AG09309 (cell line): Measurements from ENCODE around the gene PRELP.
"Not testable (repeated sequence)": the region's sequence is repeated elsewhere in the genome, so short reads cannot be mapped to it uniquely, and the experiment has no call there.

Experiments
- DNase-seq: peaks from one replicate; pipeline ENCODE4 v3.0.0-alpha.2; 2010; ENCODE audit warnings: low read depth
- H3K4me3 ChIP-seq: 2 replicates; pipeline ENCODE4 v1.5.1; 2011; ENCODE audit warnings: mild to moderate bottlenecking, low read depth, low read length, moderate library complexity; ENCODE audit not compliant: control insufficient read depth
- TF ChIP-seq, protein P1 (sequence below): IDR thresholded peaks from 2 replicates; pipeline ENCODE4 v1.5.1; 2011; ENCODE audit warnings: mild to moderate bottlenecking, low read depth, low read length, inconsistent platforms; ENCODE audit not compliant: insufficient read depth, control insufficient read depth; ENCODE audit errors: missing control alignments

The PRELP gene

DNA sequence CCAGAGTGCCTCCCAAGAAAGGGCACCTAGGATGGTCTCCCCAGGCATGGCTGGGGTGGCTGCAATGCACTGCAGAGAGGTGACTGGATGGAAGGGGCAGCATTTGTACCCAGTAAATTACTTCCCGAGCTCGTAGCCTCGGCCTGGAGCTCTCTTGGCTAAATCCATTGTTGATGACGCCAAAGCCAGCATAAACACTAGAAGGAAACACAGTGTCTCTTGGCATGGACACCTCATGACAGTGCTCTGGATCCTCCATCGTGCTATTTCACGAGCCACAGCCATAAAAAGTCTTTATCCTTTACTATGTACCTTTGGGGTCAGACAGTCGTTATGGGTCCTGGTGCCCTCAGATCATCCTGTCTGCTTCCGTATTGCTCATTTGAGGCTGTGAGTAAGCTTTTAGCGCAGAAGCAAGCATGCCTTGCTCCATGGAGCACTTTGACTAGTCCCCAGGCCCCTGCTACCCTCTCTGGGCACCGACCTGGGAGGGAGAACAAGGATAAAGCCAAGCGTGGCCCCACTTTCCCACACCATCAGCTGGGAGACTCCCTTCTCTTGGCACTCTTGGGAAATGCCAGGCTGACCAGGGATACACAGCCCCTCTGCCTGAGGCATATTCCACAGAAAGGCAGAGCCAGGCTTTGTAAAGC is 10.3 kb upstream of the PRELP start:
- no peak for DNase-seq
- H3K4me3 ChIP-seq, result no peak overlapping the region
- TF ChIP-seq, protein P1, sequence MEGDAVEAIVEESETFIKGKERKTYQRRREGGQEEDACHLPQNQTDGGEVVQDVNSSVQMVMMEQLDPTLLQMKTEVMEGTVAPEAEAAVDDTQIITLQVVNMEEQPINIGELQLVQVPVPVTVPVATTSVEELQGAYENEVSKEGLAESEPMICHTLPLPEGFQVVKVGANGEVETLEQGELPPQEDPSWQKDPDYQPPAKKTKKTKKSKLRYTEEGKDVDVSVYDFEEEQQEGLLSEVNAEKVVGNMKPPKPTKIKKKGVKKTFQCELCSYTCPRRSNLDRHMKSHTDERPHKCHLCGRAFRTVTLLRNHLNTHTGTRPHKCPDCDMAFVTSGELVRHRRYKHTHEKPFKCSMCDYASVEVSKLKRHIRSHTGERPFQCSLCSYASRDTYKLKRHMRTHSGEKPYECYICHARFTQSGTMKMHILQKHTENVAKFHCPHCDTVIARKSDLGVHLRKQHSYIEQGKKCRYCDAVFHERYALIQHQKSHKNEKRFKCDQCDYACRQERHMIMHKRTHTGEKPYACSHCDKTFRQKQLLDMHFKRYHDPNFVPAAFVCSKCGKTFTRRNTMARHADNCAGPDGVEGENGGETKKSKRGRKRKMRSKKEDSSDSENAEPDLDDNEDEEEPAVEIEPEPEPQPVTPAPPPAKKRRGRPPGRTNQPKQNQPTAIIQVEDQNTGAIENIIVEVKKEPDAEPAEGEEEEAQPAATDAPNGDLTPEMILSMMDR, result no peak

DNA sequence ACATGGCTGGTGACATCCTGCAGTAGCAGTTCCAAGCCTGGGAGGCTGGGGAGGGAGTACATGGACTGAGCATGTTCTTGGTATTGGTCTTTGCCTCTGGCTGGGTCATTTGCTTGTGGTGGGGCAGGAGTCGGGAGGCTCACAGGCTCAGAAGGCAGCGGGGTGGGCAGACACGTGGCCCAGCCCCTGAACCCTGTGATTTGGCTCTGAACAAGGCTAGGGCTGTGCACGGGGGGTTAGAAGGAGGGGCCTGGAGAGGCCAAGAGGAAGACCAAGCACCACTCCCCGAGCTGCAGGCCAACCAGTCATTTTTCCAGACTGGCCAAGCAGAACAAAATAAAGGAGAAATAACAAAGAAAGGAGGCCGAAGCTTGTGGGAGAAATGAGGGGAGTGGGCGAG is 9.7 kb upstream of the PRELP start:
- TF ChIP-seq, protein P1, result no peak
- H3K4me3 ChIP-seq, result no peak overlapping the region
- DNase-seq, result no peak

DNA sequence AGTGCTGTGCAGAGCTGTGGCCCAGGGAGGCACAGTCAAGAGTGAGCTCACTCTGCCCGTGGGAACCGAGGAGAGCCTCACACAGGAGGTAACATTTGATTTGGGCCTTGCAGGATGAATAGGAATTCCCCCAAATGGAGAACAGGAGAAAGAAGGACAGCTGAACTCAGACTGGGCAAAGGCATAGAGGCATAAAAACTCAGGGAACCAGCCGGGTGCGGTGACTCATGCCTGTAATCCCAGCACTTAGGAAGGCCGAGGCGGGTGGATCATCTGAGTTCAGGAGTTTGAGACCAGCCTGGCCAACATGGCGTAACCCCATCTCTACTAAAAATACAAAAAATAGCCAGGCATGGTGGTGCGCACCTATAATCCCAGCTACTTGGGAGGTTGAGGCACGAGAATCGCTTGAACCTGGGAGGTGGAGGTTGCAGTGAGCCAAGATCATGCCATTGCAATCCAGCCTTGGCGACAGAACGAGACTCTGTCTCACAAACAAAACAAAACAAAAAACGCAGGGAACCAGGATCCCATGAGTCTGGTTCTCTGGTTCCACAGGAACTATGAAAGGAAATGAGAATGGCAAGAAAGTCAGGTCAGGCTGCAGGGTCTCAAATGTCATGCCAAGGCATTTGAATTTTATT is 8.6 kb upstream of the PRELP start:
- not testable (repeated sequence) for H3K4me3 ChIP-seq, DNase-seq

DNA sequence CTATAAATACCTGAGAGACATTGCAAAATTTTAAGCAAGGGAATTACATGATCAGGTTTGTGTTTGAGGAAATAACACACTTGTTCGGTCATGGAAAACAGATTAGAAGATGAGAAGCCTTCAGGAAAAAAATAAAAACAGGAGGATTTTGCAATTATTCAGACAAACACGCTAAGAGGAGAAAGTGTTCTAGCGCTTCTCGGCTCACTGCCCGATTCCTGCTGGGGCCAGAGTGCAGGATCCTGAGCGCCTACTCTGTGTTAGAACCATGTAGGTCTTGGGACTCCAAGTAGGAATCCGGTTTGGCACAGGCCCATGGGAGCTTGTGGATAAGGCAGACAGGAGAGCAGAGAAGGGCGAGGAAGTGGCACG is 8.1 kb upstream of the PRELP start:
- TF ChIP-seq, protein P1, result no peak

DNA sequence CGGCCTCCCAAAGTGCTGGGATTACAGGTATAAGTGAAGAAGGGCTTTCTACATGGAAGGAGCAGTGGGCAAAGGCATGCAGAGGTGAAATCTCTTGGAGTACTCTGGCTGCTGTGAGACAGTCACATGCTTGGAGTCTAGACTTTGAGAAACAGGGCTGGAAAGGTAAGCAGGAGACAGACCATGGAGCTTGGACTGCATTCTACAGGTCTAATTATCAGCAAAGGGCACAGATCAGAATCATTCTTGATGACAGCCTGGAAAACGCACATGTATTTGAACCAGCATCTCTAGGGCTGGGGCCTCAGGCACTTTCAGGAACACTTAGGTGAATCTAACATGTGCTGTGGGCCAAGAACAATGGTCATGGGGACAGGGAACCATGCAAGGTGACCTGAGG is 7.3 kb upstream of the PRELP start:
- no peak for DNase-seq
- TF ChIP-seq, protein P1, result no peak
- H3K4me3 ChIP-seq, result no peak overlapping the region

More for the DNA sequence above, 8.1 kb upstream of the PRELP start:
- H3K4me3 ChIP-seq, result no peak overlapping the region
- no peak for DNase-seq

DNA sequence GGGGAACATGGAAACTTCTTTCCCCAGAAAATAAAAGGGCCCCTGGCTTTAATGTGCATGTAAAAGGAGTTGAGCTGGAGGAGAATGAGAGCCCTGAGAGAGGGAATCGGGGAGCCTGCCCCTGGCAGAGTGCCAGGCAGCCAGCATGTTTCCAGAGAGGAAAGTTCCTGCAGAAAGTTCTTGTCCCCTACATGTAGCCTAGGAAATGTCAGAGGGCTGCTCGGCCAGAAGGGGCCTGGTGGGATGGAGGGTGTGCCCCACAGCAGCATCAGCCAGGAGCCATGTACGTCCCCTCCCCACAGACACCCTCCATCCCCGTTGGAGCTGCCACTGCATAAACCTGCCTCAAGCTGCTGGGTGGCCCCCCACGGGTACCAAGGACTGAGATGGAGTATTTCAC is 5.4 kb upstream of the PRELP start:
- DNase-seq, result no peak
- TF ChIP-seq, protein P1, result no peak
- H3K4me3 ChIP-seq, result no peak overlapping the region

DNA sequence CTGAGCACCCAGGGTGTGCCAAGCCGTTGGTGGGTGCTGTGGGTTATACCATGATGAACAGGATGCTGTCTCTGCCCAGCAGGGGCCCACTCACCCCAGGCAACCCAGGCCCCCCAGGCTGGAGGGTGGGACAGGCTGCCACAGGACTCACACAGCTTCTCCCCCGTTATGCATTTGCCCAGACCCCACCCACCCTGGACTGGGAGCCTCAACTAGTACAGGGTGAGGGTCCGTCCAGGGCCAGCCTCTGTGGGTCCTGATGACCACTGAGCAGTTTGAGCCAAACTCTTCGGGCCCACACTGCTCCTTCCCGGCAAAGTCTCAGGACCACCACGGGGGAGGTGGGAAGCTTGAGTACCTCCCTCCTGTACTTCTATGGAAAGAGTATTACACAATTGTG is 3.8 kb upstream of the PRELP start:
- DNase-seq, result no peak
- no peak overlapping the region for H3K4me3 ChIP-seq
- TF ChIP-seq, protein P1, result no peak
